ENCODE data around the gene MAD1L1.

DNA sequence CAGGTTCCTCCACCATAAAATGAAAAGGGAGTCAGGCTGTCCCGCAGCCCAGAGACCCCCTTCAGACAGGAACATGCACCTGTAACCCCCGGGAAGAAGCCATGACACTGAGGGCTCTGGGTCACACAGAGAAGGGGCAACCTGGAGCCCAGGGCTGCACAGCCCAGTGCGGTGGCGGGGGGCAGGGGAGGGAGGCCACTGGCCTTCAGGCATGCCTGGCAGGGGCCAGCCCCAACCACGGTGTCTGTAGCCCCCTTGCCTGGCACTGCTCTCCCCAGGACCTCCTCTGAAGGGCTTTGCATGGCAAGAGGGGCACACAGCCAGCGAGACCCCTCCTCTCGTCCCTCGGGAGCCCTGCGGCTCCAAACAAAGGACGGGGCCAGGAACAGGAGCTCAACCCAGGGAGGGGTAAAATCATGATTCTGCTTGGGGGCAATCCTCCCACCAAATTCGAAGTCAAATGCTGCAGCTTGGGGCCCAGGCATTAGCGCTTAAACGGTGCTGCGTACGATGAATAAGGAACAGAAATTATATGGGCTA lies 235.1 kb downstream of the MAD1L1 start:
- TF ChIP-seq, protein P1, sequence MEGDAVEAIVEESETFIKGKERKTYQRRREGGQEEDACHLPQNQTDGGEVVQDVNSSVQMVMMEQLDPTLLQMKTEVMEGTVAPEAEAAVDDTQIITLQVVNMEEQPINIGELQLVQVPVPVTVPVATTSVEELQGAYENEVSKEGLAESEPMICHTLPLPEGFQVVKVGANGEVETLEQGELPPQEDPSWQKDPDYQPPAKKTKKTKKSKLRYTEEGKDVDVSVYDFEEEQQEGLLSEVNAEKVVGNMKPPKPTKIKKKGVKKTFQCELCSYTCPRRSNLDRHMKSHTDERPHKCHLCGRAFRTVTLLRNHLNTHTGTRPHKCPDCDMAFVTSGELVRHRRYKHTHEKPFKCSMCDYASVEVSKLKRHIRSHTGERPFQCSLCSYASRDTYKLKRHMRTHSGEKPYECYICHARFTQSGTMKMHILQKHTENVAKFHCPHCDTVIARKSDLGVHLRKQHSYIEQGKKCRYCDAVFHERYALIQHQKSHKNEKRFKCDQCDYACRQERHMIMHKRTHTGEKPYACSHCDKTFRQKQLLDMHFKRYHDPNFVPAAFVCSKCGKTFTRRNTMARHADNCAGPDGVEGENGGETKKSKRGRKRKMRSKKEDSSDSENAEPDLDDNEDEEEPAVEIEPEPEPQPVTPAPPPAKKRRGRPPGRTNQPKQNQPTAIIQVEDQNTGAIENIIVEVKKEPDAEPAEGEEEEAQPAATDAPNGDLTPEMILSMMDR (conservative IDR thresholded peaks at IDR 0.05; ENCODE audit: low read depth, low read length): no peak
- TF ChIP-seq EZH2 (IDR thresholded peaks at IDR 0.05; ENCODE audit: borderline replicate concordance, low read depth, low read length, poor library complexity, severe bottlenecking): no peak
